Neutrophil (primary cell): ENCODE measurements around the gene KRT34.
"Not testable (repeated sequence)": the region's sequence is repeated elsewhere in the genome, so short reads cannot be mapped to it uniquely, and the experiment has no call there.

ENCODE experiments used
- H3K27ac ChIP-seq: fragments of 200-600 bp; sonication (generic); 2 replicates; pipeline ENCODE4 v1.5.1; 2016; ENCODE audit warnings: mild to moderate bottlenecking, moderate library complexity
- H3K27me3 ChIP-seq: fragments of 200-600 bp; sonication (generic); 2 replicates; pipeline ENCODE4 v1.6.0; 2016; ENCODE audit warnings: mild to moderate bottlenecking
- H3K36me3 ChIP-seq: fragments of 200-600 bp; sonication (generic); 2 replicates; pipeline ENCODE4 v1.5.1; 2017
- H3K4me1 ChIP-seq, 2 experiments: fragments of 200-600 bp in 1 of 2; sonication (generic) in 1 of 2; 1 replicate in 1 of 2; 2 replicates in 1 of 2; pipeline versions ENCODE4 v1.5.1 to v1.6.1; 2013 to 2016; ENCODE audit warnings: low read depth in 1 of 2, low read length in 1 of 2, mild to moderate bottlenecking in 1 of 2, moderate library complexity in 1 of 2; ENCODE audit not compliant: control insufficient read depth in 1 of 2, insufficient read depth in 1 of 2
- H3K4me3 ChIP-seq, 2 experiments: fragments of 200-600 bp in 1 of 2; sonication (generic) in 1 of 2; 1 replicate in 1 of 2; 2 replicates in 1 of 2; pipeline ENCODE4 v1.5.1; 2013 to 2016; ENCODE audit warnings: low read depth in 1 of 2, low read length in 1 of 2, mild to moderate bottlenecking in 1 of 2, moderate library complexity in 1 of 2
- H3K9me3 ChIP-seq: fragments of 200-600 bp; sonication (generic); 2 replicates; pipeline ENCODE4 v1.5.1; 2016
- CTCF ChIP-seq: fragments of 200-600 bp; sonication (generic); IDR thresholded peaks from 2 replicates; pipeline ENCODE4 v1.5.1; 2016; ENCODE audit warnings: antibody characterized with exemption

The KRT34 gene

GRCh38 chr17:41347869-41348760, 34.0 kb downstream of the KRT34 start:
- Histone ChIP-seq H3K27me3 (peaks cover 3% of the 10 kb centered on the region), H3K4me3 (no peak overlapping the region), H3K27ac (no peak overlapping the region), H3K4me1 (no peaks in the 10 kb centered on the region), H3K9me3 (no peaks in the 10 kb centered on the region), H3K36me3 (no peaks in the 10 kb centered on the region)
- TF ChIP-seq CTCF: no peak

GRCh38 chr17:41346421-41346820, 35.7 kb downstream of the KRT34 start:
- not testable (repeated sequence) for H3K4me3 ChIP-seq, H3K27ac ChIP-seq, H3K27me3 ChIP-seq, H3K4me1 ChIP-seq, H3K9me3 ChIP-seq, H3K36me3 ChIP-seq

- Histone ChIP-seq H3K27me3 (no peaks in the 10 kb centered on the region), H3K4me1 (no peaks in the 10 kb centered on the region), H3K4me3 (no peak overlapping the region), H3K9me3 (no peaks in the 10 kb centered on the region), H3K36me3 (no peaks in the 10 kb centered on the region), H3K27ac (no peak overlapping the region)
- TF ChIP-seq CTCF: no peak
These were observed 36.1 kb downstream of the KRT34 start for GRCh38 chr17:41345992-41346391.

GRCh38 chr17:41343029-41343428, 39.1 kb downstream of the KRT34 start:
- H3K9me3 ChIP-seq: no peaks in the 10 kb centered on the region
- peaks cover 0 to 15% of the 10 kb centered on the region in 2 experiments for H3K4me1 ChIP-seq
- H3K36me3 ChIP-seq: no peaks in the 10 kb centered on the region
- no peak overlapping the region for H3K27ac ChIP-seq
- H3K4me3 ChIP-seq: no peak overlapping the region
- TF ChIP-seq CTCF: no peak
- peaks cover 5% of the 10 kb centered on the region for H3K27me3 ChIP-seq

- peaks cover 0 to 15% of the 10 kb centered on the region in 2 experiments for H3K4me1 ChIP-seq
- H3K4me3 ChIP-seq: no peak overlapping the region
- H3K27ac ChIP-seq: no peak overlapping the region
- H3K36me3 ChIP-seq: no peaks in the 10 kb centered on the region
- peaks cover 5% of the 10 kb centered on the region for H3K27me3 ChIP-seq
- H3K9me3 ChIP-seq: no peaks in the 10 kb centered on the region
- TF ChIP-seq CTCF: no peak
These were observed 40.9 kb downstream of the KRT34 start for GRCh38 chr17:41340934-41341861.
